Esophagus muscularis mucosa (tissue), 4 donors: Measurements from ENCODE around the gene HCFC1. TPM values are rescaled to one million over a fixed set of nuclear protein-coding genes. Genes with fewer than 3 reads are reported as not detected.
A peak's percentile ranks its signal among the peaks of the same experiment; 100 is the strongest.

Experiments
- DNase-seq: peaks from one replicate; pipeline ENCODE4 v3.0.0-alpha.2; 2017; ENCODE audit errors: extremely low spot score
- H3K27ac ChIP-seq, 4 donors: fragments of 200-600 bp; sonication (generic); replicated peaks in 1 of 4; 1 replicate in 3 of 4; 2 replicates in 1 of 4; pipeline ENCODE4 v1.5.1; 2016 to 2019; ENCODE audit warnings: mild to moderate bottlenecking in 1 of 4
- H3K27me3 ChIP-seq, 4 donors: fragments of 200-600 bp; sonication (generic); one replicate each; pipeline versions ENCODE4 v1.5.1 to v1.6.0; 2016 to 2019
- H3K36me3 ChIP-seq, 4 donors: fragments of 200-600 bp; sonication (generic); one replicate each; pipeline ENCODE4 v1.5.1; 2016 to 2019
- H3K4me1 ChIP-seq, 4 donors: fragments of 200-600 bp; sonication (generic); one replicate each; pipeline ENCODE4 v1.5.1; 2016 to 2019
- H3K4me3 ChIP-seq, 4 donors: fragments of 200-600 bp; sonication (generic); 1 replicate in 2 of 4; 2 replicates in 2 of 4; pipeline ENCODE4 v1.5.1; 2016 to 2019; ENCODE audit warnings: mild to moderate bottlenecking in 4 of 4, moderate library complexity in 1 of 4
- H3K9me3 ChIP-seq, 4 donors: fragments of 200-600 bp; sonication (generic); 1 replicate in 3 of 4; 2 replicates in 1 of 4; pipeline ENCODE4 v1.5.1; 2016 to 2019
- CTCF ChIP-seq, 3 experiments: fragments of 200-600 bp in 2 of 3; fragments of 450-650 bp in 1 of 3; sonication (generic) in 2 of 3; IDR thresholded peaks; one replicate each; pipeline ENCODE4 v1.5.1; 2017 to 2019; ENCODE audit warnings: antibody characterized with exemption in 3 of 3, mild to moderate bottlenecking in 2 of 3, moderate library complexity in 1 of 3
- EP300 ChIP-seq: sonication (generic); formaldehyde crosslinking; IDR thresholded peaks from one replicate; pipeline ENCODE4 v1.6.1; 2017; ENCODE audit warnings: antibody characterized with exemption
- POLR2A ChIP-seq: fragments of 450-650 bp; IDR thresholded peaks from one replicate; pipeline ENCODE4 v1.6.1; 2017; ENCODE audit warnings: antibody characterized with exemption, moderate library complexity, mild to moderate bottlenecking, low read depth
- POLR2AphosphoS5 ChIP-seq, 2 donors: sonication (generic); formaldehyde crosslinking; IDR thresholded peaks; one replicate each; pipeline ENCODE4 v1.6.1; 2017; ENCODE audit warnings: antibody characterized with exemption in 2 of 2
- WGBS: methylation state at CpG from one replicate; pipeline ENCODE4 v1.1.5; 2018; 5-methylcytosine and 5-hydroxymethylcytosine counted together
- intact Hi-C: fragments of 100-400 bp; cut with DNase I; formaldehyde crosslinking; loops from one replicate; pipeline ENCODE4 v1.15.1; 2023
- total RNA-seq, 4 donors: library from RNA; depleted of rRNA; stranded (reverse); fragments of >200 nt; gene quantifications; one replicate each; pipeline versions ENCODE4 v1.1.0 to v1.2.1, GENCODE V29; 2016

Gene HCFC1
- total RNA-seq, 4 donors from 2014 or later = 50.7 to 102 (median 60.8) TPM

GRCh38 chrX:153953342-153953830 lies 18.2 kb downstream of the HCFC1 start:
- H3K4me1 ChIP-seq = peaks cover 12 to 73% (median 65%) of the 10 kb centered on the region in 4 donors
- H3K27me3 ChIP-seq = no peaks in the 10 kb centered on the region
- intact Hi-C loops = loop anchor here (2.0 kb wide), 1 partner anchor 189 kb away; the partner anchor contains the start of gene PLXNB3
- peak overlapping the region; percentile 82 to 88 (median 85) for H3K27ac ChIP-seq
- peak; percentile 92 for DNase-seq
- H3K9me3 ChIP-seq = no peaks in the 10 kb centered on the region
- 30% methylated on average over 12 of the region's 33 CpGs for WGBS
- H3K36me3 ChIP-seq = peaks cover 21 to 96% (median 74%) of the 10 kb centered on the region in 4 donors
- TF ChIP-seq CTCF (IDR thresholded peaks at IDR 0.05) (peak; percentile 97 to 99 (median 97)), POLR2A (no peak), POLR2AphosphoS5 (IDR thresholded peaks at IDR 0.05) (peak; percentile 78 to 81), EP300 (no peak)
- peak overlapping the region; percentile 33 to 45 (median 42) for H3K4me3 ChIP-seq

DNA sequence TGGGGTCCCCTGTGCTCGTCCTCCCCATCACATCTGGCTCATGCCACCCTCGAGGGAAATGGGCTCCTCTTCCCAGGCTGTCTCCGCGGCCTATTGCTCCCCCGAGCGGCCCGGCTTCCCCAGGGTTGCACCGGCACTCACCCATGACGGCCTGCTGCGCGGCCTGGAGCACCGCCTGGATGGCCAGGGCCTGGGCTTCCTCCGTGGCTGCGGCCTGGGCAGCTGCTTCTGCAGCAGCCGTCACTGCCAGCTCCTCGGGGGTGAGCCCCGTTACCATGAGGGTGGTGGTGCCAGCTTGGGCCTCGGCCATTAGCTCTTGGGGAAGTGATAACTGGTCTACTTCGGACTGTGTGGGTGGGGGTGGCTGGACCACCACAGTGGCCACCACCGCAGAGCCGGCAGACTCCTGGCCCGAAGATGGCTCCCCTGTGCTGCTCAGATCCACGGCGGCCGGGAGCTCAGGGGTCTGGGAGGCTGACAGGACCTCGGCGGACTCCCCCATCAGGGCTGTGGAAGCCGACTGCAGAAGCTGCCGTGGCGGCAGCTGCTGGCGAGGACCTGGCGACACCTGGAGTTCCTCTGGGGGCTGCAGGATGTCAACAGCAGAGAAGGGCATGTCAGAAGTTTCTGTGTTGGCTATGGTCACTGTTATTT lies 19.1 kb downstream of the HCFC1 start:
- 58% methylated on average over 2 of the region's 32 CpGs for WGBS
- H3K27me3 ChIP-seq = no peaks in the 10 kb centered on the region
- peak overlapping the region; percentile 82 to 88 (median 85) for H3K27ac ChIP-seq
- H3K36me3 ChIP-seq = peaks cover 21 to 94% (median 65%) of the 10 kb centered on the region in 4 donors
- TF ChIP-seq EP300 (no peak), POLR2AphosphoS5 (IDR thresholded peaks at IDR 0.05) (no peak), POLR2A (no peak), CTCF (IDR thresholded peaks at IDR 0.05) (no peak)
- peak overlapping the region in 3 of 4 donors; percentile 9 to 45 (median 45) for H3K4me3 ChIP-seq
- intact Hi-C loops = loop anchor here (2.0 kb wide), 1 partner anchor 188 kb away; the partner anchor contains the start of gene PLXNB3
- H3K9me3 ChIP-seq = no peaks in the 10 kb centered on the region
- DNase-seq = no peak
- H3K4me1 ChIP-seq = peaks cover 17 to 81% (median 71%) of the 10 kb centered on the region in 4 donors

GRCh38 chrX:153951683-153952372 lies 19.8 kb downstream of the HCFC1 start:
- Histone ChIP-seq H3K27me3 (no peaks in the 10 kb centered on the region), H3K4me3 (peak overlapping the region in 3 of 4 donors; percentile 9 to 45 (median 15)), H3K9me3 (no peaks in the 10 kb centered on the region), H3K27ac (peak overlapping the region; percentile 82 to 88 (median 85)), H3K36me3 (peaks cover 21 to 87% (median 58%) of the 10 kb centered on the region in 4 donors), H3K4me1 (peaks cover 17 to 84% (median 68%) of the 10 kb centered on the region in 4 donors)
- 83% methylated on average over 16 of the region's 28 CpGs for WGBS
- TF ChIP-seq EP300 (no peak), CTCF (IDR thresholded peaks at IDR 0.05) (no peak), POLR2A (no peak), POLR2AphosphoS5 (IDR thresholded peaks at IDR 0.05) (no peak)
- intact Hi-C loops = loop anchor here (2.0 kb wide), 1 partner anchor 187 kb away; the partner anchor contains the start of gene PLXNB3
- DNase-seq = no peak

DNA sequence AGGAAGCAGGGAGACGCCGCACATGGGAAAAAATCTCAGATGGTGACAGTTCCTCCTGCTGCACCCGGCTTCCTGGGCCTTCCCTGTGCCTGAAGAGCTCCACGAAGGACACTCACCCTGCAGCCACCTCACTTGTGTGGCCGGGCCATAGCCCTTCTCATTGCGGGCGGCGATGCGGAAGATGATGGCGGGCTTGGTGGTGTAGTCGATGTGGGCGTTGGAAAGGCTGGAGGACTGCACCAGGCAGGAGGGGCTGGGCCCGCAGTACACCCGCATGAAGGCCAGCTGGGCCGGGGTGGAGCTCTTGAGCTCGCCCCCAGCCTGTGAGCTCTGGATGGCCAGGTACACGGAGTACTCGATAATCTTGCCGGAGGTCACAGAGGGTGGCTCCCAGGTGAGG lies 21.5 kb downstream of the HCFC1 start:
- no peak for DNase-seq
- peaks cover 17 to 88% (median 67%) of the 10 kb centered on the region in 4 donors for H3K4me1 ChIP-seq
- no peaks in the 10 kb centered on the region for H3K9me3 ChIP-seq
- no peak overlapping the region for H3K4me3 ChIP-seq
- intact Hi-C loops = no loop called here
- 96% methylated on average over 18 of the region's 19 CpGs for WGBS
- peaks cover 21 to 71% (median 43%) of the 10 kb centered on the region in 4 donors for H3K36me3 ChIP-seq
- no peak for TF ChIP-seq CTCF (IDR thresholded peaks at IDR 0.05)
- no peak for TF ChIP-seq POLR2A
- TF ChIP-seq POLR2AphosphoS5 (IDR thresholded peaks at IDR 0.05) = no peak
- TF ChIP-seq EP300 = no peak
- H3K27ac ChIP-seq = peak overlapping the region; percentile 82 to 88 (median 85)
- no peaks in the 10 kb centered on the region for H3K27me3 ChIP-seq
